HG02840 (cell line): ENCODE data around the gene ZZZ3.
"Not testable (repeated sequence)": the region's sequence is repeated elsewhere in the genome, so short reads cannot be mapped to it uniquely, and the experiment has no call there.

Source experiments
- ATAC-seq: cut with Tn5 transposase; IDR thresholded peaks from one replicate; pipeline ENCODE4 v1.9.1; 2021; ENCODE audit warnings: mild to moderate bottlenecking, moderate library complexity, moderate number of reproducible peaks; ENCODE audit not compliant: unreplicated experiment, low FRiP score

Gene ZZZ3

GRCh38 chr1:77682460-77683159 lies at the start of gene ZZZ3:
Gene ZZZ3, minus strand, starts transcription at chr1:77682658. Its CDS starts 49,304 bp downstream, at chr1:77633354.
- peak; percentile 82 for ATAC-seq

GRCh38 chr1:77732090-77732489 lies 49.6 kb upstream of the ZZZ3 start:
- no peak for ATAC-seq

GRCh38 chr1:77725706-77726105 lies 43.2 kb upstream of the ZZZ3 start:
- no peak for ATAC-seq

DNA sequence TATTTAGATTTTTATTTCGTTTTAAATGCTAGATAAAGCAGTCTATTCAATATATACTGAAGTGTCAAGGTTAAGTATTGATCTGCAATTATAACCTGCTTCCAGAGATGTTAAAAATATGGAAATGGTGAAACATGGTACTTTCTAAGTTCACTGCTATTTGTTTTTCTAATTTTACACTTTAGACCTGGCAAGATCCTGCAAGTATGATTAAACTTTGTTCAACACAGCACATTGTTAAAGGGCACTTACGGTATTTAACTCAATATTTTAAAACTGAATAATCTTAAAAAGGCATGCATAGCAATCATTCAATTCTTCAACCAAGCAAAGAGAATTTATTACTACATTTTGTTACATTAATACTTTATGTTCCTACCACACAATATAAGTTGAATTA lies 35.7 kb upstream of the ZZZ3 start:
- no peak for ATAC-seq

DNA sequence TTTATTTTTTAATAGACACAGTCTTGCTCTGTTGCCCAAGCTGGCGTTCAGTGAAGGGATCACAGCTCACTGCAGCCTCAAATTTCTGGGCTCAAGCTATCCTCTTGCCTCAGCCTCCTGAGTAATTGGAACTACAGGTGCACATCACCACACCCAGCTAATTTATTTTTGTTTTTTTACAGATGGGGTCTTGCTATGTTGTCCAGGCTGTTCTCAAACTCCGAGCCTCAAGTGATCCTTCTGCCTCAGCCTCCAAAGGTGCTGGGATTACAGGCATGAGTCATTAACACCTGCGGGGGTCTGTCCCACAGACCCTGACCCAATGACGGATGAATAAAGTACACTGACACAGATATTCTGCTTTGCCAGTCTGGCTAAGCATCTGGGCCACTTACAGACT lies 33.6 kb upstream of the ZZZ3 start:
- no peak for ATAC-seq

DNA sequence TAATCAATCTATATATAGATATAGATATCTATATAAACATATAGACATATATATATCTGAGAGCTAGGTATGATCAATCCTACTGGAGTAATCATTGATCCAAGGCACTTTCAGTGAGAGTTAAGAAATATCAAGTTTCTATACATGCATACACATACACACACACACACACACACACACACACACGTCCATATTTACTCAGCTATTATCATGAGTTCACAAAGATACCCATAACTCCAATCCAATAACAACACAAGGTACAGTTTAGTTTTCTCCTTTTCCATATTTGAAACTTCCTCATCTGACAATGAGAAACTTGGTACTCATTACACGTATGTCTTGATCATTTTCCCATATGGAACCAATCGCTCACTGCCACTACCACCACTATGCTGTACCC lies 27.3 kb upstream of the ZZZ3 start:
- no peak for ATAC-seq

DNA sequence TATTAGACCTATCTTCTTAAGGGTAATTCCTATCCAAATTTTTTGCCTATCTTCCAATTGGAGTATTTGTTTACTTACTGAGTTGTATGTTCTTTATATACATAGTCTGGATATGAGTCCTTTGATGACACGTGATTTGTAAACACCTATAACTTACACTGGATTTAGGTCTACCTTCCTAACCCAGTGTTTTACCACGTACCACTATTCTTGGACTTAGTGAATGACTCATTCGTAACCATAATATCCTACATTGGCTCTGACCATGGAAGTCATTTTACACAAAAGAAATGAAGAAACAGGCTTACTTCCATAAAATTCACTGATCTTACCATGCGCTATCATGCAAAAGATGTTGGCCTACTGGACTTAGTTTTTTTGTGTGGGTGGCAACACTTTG lies 23.9 kb upstream of the ZZZ3 start:
- ATAC-seq: no peak

DNA sequence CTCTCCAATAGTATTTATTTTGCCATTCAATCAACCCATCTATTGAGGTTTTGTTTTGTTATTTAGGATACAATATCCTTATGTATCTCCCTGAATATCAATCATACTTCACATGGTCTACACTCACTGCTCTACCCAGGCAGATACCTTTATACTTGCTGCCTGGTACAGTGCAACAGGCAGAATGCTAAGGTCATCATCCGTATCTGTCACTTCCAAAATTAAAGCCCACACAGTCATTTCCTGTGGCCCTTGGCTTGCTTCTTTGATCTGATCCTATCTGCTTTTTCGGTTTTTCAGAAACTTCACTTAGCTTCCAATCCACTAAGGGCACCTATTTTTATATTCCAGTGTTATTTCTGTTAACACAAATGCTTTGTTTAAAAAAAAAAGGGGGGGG lies 22.3 kb upstream of the ZZZ3 start:
- no peak for ATAC-seq

GRCh38 chr1:77699673-77700072 lies 17.2 kb upstream of the ZZZ3 start:
- not testable (repeated sequence) for ATAC-seq

DNA sequence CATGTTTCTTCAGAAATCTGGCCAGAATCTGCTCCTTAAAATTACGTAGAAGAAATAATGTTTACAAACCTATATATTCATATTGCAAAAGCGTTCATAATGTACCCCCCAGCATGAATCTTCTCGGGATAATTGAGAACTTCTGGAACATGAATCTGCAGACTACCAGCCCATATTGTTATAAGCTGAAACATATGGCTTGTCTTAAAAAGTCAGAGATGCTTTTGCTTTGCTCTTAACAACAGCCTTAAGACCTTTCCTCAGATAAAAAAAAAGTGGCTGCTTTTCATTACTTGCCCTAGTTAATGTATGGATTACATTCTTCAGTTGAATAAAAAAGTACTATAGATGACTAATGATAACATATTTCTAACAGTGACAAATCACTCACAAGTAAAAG lies 15.0 kb upstream of the ZZZ3 start:
- ATAC-seq: no peak

DNA sequence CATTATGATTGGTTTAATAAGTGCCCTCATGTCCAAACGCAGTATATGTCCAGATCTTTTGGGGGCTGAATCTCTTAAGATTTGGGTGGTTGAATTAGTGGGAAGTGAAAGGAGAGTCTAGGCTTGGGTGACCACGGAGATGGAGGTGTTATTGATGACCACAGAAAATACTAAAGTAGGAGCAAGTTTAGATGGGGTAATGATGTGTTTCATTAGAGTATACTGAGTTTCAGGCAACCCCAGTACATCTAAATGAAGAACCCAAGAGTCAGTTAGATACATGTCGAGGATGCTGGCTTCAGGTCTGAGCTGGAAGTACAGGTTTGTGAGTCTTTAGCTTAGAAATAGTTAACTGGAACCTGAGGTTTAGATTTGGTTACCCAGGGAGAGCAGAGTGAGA lies 6.5 kb upstream of the ZZZ3 start:
- no peak for ATAC-seq

GRCh38 chr1:77687519-77687906 lies 5.1 kb upstream of the ZZZ3 start:
- ATAC-seq: no peak

GRCh38 chr1:77686796-77687518 lies 4.5 kb upstream of the ZZZ3 start:
- ATAC-seq: no peak

DNA sequence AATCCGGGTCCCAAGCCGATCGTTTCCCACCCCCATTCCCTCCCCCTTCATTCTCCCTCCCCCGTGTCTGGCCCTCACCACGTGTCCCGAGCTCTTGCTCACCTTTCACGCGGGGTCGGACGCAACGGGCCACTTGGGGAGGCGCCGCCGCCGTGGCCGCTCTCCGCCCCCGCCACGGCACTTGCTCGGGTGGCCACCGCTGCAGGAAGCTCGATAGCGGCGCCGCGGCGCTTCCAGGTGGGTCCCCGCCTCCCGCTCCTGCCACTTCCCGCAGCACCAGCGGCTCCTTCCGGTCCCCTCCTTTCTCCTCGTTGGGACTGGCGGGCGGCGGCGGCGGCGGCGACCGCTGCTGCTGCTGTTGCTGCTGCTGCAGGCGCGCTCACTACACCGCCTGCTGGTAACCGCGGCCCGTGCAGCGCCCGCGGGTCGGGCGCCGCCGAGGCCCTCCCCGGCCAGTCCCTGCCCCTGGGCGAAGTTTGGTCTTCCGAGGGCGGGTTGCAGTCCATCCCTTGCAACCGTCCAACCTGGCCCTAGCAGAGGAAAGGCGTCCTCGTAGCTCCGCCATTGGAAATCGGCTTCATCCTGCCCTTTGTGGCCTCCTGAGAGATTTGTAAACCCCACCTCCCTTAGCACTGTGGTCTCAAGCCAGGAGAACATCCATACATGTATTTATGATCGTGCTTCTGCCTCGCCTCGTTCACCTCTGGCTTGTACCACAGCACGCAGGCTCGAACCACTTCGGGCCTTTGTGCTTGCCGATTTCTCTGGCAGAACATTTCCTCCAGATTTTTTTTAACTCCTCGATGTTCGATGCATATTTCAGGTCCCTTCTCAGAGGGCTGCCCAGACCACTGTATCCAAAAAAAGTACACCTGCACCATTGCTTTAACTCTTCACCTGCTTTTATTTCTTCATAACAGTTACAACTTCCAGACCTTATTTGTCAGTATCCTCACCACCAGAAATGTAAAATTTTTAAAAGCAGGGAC lies 996 bp upstream of the ZZZ3 start:
- ATAC-seq: peak; percentile 72

DNA sequence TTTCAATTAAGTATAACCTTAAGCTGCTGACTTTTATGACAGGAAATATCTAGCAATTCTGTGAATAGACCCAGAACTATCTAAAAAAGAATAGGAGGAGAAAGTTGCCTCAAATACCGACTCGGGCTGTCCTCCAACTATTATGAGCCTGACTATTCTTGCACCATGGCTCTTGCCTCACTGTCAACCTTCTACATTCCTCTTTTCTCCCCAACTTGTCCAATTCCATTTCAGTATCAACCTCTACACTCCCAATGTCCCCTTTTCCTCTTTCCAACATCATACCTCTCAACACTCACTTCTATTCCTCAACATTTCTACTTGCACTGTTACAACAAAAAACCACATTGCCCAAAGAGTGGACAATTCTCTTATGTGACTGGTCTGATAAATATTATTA lies 2.3 kb downstream of the ZZZ3 start:
- ATAC-seq: no peak

DNA sequence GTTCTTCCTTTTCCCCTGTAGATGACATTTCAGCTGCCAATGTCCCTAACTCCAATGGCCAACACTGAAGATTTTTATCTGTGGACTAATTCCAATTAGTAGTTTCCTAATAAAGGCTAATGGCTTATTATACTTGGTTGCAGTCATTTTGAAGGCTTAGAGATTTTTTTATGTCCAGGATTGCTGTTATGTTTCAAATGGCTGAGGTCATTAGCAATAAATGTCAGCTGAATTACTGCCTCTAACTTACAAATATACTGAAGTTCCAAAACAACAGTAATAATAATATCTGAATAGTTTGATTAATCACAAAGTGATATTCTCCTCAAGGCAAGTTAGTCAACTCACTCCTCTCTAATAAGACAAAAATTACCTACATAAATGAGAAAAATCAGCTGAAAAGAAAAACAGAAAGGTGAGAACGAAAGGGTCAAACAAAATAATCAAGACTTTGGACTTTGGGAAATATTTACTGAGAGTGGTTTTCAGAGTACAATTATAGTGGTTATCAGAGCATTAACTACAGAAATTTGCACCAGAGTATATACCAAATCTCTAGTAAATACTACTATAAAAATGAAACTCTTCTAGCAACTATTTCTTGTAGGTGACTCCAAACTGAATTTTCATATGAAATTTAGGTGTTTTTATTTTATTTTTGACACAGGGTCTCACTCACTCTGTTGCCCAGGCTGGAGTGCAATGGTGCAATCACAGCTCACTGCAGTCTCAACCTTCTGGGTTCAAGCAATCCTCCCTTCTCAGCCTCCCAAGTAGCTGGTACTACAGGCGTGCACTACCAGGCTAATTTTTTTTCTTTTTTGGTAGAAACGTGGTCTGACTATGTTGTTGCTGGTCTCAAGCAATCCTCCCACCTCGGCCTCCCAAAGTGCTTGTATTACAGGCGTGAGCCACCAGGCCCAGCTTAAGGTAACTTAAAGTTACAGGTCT lies 3.5 kb downstream of the ZZZ3 start:
- ATAC-seq: no peak

- ATAC-seq: not testable (repeated sequence)
Observed at GRCh38 chr1:77674807-77675206, 7.7 kb downstream of the ZZZ3 start.

- no peak for ATAC-seq
Observed at GRCh38 chr1:77673716-77674355, 8.6 kb downstream of the ZZZ3 start.

DNA sequence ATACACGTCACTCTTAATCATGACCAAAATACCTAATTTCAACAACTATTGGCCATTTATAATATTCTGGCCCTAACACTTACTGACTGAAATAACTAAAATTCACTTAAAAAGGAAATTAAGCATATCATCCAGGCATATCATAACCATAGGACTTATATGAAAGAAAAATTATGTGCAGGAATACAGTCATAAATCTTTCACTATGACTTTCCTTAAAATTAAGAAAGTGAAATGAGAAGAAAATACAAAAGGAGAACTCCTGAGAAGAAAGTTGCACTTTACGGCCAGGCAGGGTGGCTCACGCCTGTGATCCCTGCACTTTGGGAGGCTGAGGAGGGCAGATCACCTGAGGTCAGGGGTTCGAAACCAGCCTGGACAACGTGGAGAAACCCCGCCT lies 9.4 kb downstream of the ZZZ3 start:
- no peak for ATAC-seq
